MM.1S (cell line): ENCODE results near the gene AHCYL1.

Source experiments
- CTCF ChIP-seq: fragments of 300-600 bp; sonication (generic); IDR thresholded peaks from 2 replicates; pipeline ENCODE4 v1.5.1; 2016; ENCODE audit warnings: antibody characterized with exemption, low read length, mixed read lengths
- EZH2 ChIP-seq: fragments of 300-600 bp; sonication (generic); optimal IDR thresholded peaks from 2 replicates; pipeline ENCODE3; 2017; ENCODE audit warnings: low read depth, mild to moderate bottlenecking, antibody characterized with exemption, low read length, mixed read lengths

- TF ChIP-seq CTCF (no peak), EZH2 (no peak)
These were observed 885 bp downstream of the AHCYL1 start for GRCh38 chr1:109985247-109986053.
